Brain microvascular endothelial cell (primary cell): ENCODE data around the gene DGKG.

Experiments used
- DNase-seq: peaks from one replicate; pipeline ENCODE4 v3.0.0-alpha.2; 2020
- H3K27ac ChIP-seq: fragments of 250-450 bp; sonication (Bioruptor Pico); 2 replicates; pipeline ENCODE4 v1.5.1; 2020; ENCODE audit warnings: mild to moderate bottlenecking, moderate library complexity
- H3K27me3 ChIP-seq: fragments of 250-450 bp; sonication (Bioruptor Pico); replicated peaks from 2 replicates; pipeline ENCODE4 v1.5.1; 2020; ENCODE audit warnings: mild to moderate bottlenecking
- H3K36me3 ChIP-seq: fragments of 250-450 bp; sonication (Bioruptor Pico); replicated peaks from 2 replicates; pipeline ENCODE4 v1.5.1; 2020; ENCODE audit warnings: mild to moderate bottlenecking
- H3K4me3 ChIP-seq: 2 replicates; pipeline ENCODE4 v1.5.1; 2011; ENCODE audit warnings: low read depth, mild to moderate bottlenecking, control low read depth, low read length, moderate library complexity
- in situ Hi-C: cut with HindIII; loops from 2 replicates; pipeline ENCODE4 v1.10.0; 2017; ENCODE audit warnings: low sequenced_read_pairs, low pct_ligation_motif_present
- TF ChIP-seq, protein P1 (sequence below): IDR thresholded peaks from 2 replicates; pipeline ENCODE4 v1.5.1; 2011; ENCODE audit warnings: low read depth, mild to moderate bottlenecking, moderate library complexity, low read length, control low read depth, inconsistent platforms; ENCODE audit errors: missing control alignments

The DGKG gene

DNA sequence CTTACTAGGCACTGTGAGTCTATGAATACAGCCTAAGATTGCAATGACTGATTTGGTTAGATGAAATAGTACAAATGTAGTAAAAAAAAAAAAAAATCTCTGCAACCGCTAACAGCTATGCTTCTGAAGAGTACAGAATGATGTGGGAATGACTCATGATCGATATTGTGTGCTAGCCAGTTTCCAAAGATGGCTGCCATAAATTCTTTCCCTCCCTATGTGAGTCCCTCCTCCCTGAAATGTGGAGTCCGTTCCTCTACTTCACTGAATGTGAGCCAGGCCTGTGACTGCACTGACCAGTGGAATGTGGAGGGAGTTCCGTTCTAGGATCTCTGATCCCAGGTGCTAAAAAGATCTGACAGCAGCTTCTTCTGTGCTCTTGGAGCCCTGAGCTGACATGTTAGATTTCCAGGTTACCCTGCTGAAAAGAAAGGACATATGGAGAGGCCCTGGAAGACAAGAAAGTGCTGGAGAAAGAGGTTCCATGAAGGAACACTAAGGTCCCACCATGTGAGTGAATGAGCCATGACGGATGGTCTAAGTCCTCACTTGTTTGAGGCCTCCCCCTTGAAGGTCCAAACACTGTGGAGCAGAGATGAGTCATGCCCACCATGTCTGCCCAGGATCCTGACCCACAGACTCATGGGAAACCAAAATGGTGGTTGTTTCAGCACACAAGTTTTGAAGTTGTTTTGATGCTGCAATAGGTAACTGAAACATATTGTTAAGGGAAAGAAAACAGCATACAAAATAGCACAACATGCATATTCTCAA is 46.3 kb downstream of the DGKG start:
- Histone ChIP-seq H3K36me3 (no peaks in the 10 kb centered on the region), H3K27me3 (no peaks in the 10 kb centered on the region), H3K4me3 (no peak overlapping the region), H3K27ac (no peak overlapping the region)
- TF ChIP-seq, protein P1, sequence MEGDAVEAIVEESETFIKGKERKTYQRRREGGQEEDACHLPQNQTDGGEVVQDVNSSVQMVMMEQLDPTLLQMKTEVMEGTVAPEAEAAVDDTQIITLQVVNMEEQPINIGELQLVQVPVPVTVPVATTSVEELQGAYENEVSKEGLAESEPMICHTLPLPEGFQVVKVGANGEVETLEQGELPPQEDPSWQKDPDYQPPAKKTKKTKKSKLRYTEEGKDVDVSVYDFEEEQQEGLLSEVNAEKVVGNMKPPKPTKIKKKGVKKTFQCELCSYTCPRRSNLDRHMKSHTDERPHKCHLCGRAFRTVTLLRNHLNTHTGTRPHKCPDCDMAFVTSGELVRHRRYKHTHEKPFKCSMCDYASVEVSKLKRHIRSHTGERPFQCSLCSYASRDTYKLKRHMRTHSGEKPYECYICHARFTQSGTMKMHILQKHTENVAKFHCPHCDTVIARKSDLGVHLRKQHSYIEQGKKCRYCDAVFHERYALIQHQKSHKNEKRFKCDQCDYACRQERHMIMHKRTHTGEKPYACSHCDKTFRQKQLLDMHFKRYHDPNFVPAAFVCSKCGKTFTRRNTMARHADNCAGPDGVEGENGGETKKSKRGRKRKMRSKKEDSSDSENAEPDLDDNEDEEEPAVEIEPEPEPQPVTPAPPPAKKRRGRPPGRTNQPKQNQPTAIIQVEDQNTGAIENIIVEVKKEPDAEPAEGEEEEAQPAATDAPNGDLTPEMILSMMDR, result no peak
- in situ Hi-C loops, result no loop called here
- DNase-seq, result peak; percentile 28

DNA sequence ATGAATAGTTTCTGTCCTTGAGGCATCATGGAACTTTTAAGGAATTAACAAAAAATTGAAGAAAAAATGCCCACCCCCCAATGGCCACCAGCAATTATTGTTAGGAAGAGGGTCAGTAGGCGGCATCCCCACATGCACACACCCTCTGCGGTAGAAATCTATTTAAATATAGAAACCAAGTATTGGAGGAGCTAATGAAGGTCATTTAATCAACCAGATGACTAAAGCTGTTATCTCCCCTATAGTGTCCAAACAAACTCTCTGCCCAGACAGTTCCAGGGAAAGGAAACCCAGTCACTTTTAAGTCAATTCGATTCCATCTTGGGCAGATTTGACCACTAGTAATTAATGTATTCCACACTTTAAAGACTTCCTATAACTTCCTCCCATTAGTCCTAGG is 47.1 kb downstream of the DGKG start:
- TF ChIP-seq, protein P1, result no peak
- no peaks in the 10 kb centered on the region for H3K27me3 ChIP-seq
- DNase-seq, result no peak
- H3K4me3 ChIP-seq, result no peak overlapping the region
- no peaks in the 10 kb centered on the region for H3K36me3 ChIP-seq
- no peak overlapping the region for H3K27ac ChIP-seq
- in situ Hi-C loops, result no loop called here

DNA sequence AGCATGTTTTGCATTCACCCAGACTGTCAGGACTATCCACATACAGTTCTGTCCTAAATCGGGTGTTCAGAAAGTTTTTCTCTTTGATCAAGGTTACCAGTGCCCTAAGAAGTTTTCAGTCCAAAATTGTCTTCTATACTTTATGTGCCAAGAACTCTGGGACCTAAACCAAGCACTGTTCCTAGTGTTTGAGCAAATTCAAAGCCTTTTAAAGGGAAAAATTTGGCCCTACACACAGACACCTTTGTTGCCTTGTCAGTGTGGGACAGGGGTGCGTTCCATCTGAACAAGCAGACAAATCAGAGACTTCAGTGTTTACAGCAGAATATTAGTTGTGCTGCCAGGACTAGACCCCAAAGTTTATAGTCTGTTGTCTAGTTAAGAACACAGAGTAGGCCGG is 50.6 kb downstream of the DGKG start:
- H3K4me3 ChIP-seq, result no peak overlapping the region
- DNase-seq, result no peak
- TF ChIP-seq, protein P1, result no peak
- in situ Hi-C loops, result no loop called here
- H3K27ac ChIP-seq, result no peak overlapping the region
- no peaks in the 10 kb centered on the region for H3K36me3 ChIP-seq
- H3K27me3 ChIP-seq, result no peaks in the 10 kb centered on the region

DNA sequence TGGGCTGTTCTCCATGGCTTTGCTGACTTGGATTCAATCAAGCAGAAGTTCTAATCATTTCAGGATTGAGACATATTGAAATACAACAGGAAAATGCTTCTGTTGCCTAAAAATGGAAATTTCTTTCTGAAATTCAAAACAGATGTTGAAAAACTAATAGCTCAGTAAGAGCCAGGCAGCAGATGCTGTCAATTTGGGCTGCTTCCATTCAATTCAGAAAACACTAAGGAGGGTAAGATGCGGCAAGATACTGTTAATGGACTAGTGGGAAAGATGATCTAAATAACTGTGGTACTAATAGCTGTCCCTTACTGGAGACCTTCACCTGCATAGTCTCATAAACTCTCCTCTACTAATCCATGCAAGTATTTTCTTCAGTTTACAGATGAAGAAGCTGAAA is 53.5 kb downstream of the DGKG start:
- in situ Hi-C loops, result no loop called here
- Histone ChIP-seq H3K36me3 (no peaks in the 10 kb centered on the region), H3K27me3 (peaks cover 4% of the 10 kb centered on the region), H3K4me3 (no peak overlapping the region), H3K27ac (no peak overlapping the region)
- DNase-seq, result no peak
- TF ChIP-seq, protein P1, result no peak

DNA sequence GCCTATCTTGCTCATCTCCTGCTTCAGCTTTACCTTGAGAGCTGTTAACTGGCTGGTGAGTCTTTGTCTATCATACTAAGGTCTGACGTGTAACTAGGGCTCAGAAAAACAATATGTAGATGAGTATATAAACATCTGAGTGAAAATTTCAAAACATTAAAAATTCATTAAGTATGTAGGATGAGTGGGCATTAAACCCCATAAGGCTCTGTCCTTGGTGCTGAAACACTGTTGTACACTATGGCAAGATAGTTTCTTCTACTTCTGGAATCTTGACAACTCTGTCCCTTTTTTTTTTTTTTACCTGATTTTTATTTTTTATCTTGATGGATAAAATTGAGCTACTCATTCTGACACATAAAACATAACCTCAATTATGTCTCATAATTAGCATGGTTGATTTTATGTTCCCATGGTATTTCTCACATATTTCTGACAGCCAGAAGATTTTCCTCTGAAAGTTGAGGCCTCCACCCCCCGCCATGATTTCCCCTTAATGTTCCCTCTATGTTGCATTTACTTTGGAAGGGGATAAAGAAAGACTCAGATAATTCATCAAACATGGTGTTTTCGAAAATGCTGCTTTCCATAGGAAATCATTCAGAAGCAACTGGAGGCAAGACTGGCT is 54.3 kb downstream of the DGKG start:
- DNase-seq, result peak; percentile 27
- H3K27ac ChIP-seq, result no peak overlapping the region
- no peak overlapping the region for H3K4me3 ChIP-seq
- H3K27me3 ChIP-seq, result peaks cover 8% of the 10 kb centered on the region
- in situ Hi-C loops, result no loop called here
- no peaks in the 10 kb centered on the region for H3K36me3 ChIP-seq
- TF ChIP-seq, protein P1, result no peak

DNA sequence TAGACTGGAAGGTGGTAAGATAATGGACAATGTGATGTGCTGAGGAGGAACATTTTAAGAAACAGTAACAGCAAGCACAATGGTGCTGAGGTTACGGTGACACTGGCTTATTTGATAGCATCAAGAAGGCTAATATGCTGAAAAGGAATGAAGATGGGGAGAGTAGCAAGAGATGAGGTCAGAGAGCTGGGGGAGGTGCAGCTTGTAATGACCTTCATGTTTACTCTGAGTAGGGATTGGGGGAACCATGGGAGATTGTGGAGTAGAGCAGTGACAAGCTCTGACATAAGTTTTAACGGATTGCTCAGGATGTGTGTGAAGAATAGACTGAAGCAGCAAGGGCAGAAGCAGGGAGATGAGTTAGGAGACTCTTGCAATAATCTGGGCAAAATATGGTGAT is 56.7 kb downstream of the DGKG start:
- Histone ChIP-seq H3K27ac (no peak overlapping the region), H3K4me3 (no peak overlapping the region), H3K36me3 (no peaks in the 10 kb centered on the region), H3K27me3 (peaks cover 8% of the 10 kb centered on the region)
- in situ Hi-C loops, result no loop called here
- TF ChIP-seq, protein P1, result no peak
- DNase-seq, result no peak
